Measurements from ENCODE around the gene KCNE5. TPM values are rescaled to one million over a fixed set of nuclear protein-coding genes. Genes with fewer than 3 reads are reported as not detected.
"Not testable (repeated sequence)": the region's sequence is repeated elsewhere in the genome, so short reads cannot be mapped to it uniquely, and the experiment has no call there.

KCNE5 gene
- total and polyA plus RNA-seq, 2 donors from 2014 or later, result 0.44 TPM; not detected in 1

GRCh38 chrX:109643687-109644086 is 18.7 kb upstream of the KCNE5 start:
- DNase-seq (no peak), FAIRE-seq (peak; percentile 19)
- H3K27ac ChIP-seq (ENCODE audit: low read depth in 2 of 2, low read length in 2 of 2), result no peak overlapping the region
- H3K9ac ChIP-seq (ENCODE audit: low read length in 3 of 3), result no peak overlapping the region
- no peaks in the 10 kb centered on the region for H3K27me3 ChIP-seq (ENCODE audit: control insufficient read depth, insufficient read depth, low read length)
- H3K36me3 ChIP-seq (ENCODE audit: control insufficient read depth in 2 of 3, insufficient read depth in 3 of 3, low read length in 3 of 3), result no peaks in the 10 kb centered on the region
- no peaks in the 10 kb centered on the region for H3K4me1 ChIP-seq (ENCODE audit: control insufficient read depth in 2 of 3, insufficient read depth in 2 of 3, low read depth in 1 of 3, low read length in 3 of 3)
- no peaks in the 10 kb centered on the region for H3K9me3 ChIP-seq (ENCODE audit: control insufficient read depth in 2 of 3, insufficient read depth in 1 of 3, low read length in 3 of 3)
- TF ChIP-seq, protein P1, sequence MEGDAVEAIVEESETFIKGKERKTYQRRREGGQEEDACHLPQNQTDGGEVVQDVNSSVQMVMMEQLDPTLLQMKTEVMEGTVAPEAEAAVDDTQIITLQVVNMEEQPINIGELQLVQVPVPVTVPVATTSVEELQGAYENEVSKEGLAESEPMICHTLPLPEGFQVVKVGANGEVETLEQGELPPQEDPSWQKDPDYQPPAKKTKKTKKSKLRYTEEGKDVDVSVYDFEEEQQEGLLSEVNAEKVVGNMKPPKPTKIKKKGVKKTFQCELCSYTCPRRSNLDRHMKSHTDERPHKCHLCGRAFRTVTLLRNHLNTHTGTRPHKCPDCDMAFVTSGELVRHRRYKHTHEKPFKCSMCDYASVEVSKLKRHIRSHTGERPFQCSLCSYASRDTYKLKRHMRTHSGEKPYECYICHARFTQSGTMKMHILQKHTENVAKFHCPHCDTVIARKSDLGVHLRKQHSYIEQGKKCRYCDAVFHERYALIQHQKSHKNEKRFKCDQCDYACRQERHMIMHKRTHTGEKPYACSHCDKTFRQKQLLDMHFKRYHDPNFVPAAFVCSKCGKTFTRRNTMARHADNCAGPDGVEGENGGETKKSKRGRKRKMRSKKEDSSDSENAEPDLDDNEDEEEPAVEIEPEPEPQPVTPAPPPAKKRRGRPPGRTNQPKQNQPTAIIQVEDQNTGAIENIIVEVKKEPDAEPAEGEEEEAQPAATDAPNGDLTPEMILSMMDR (IDR thresholded peaks at IDR 0.05; ENCODE audit: borderline replicate concordance, extremely low read depth, insufficient read depth), result no peak
- no peak overlapping the region for H3K4me3 ChIP-seq (ENCODE audit: low read length in 3 of 3)
- intact Hi-C loops (cut with DNase I), result no loop called here

DNA sequence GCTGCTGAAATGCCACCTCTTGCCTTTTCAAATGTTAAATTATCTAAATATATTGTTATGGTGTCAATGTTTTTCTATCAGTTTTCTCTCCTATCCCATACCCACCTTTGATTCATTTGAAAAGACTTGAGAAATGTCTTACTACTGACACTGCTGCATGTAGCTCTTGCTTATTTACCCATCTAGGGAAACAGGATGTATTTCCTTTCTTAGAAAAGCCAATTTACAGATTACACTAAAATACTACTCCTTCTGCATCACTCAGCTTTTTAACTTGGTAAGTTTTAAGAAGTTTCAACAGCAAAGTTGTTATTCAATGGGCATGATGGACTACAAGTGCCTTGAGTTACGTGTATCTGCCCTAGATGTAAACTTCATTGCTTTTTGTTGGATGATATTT is 13.2 kb upstream of the KCNE5 start:
- TF ChIP-seq, protein P1 (IDR thresholded peaks at IDR 0.05; ENCODE audit: borderline replicate concordance, extremely low read depth, insufficient read depth), result no peak
- H3K4me3 ChIP-seq (ENCODE audit: low read length in 3 of 3), result no peak overlapping the region
- H3K9me3 ChIP-seq (ENCODE audit: control insufficient read depth in 2 of 3, insufficient read depth in 1 of 3, low read length in 3 of 3), result no peaks in the 10 kb centered on the region
- H3K9ac ChIP-seq (ENCODE audit: low read length in 3 of 3), result no peak overlapping the region
- no peaks in the 10 kb centered on the region for H3K27me3 ChIP-seq (ENCODE audit: control insufficient read depth, insufficient read depth, low read length)
- no peaks in the 10 kb centered on the region for H3K36me3 ChIP-seq (ENCODE audit: control insufficient read depth in 2 of 3, insufficient read depth in 3 of 3, low read length in 3 of 3)
- no peak for DNase-seq
- no peaks in the 10 kb centered on the region for H3K4me1 ChIP-seq (ENCODE audit: control insufficient read depth in 2 of 3, insufficient read depth in 2 of 3, low read depth in 1 of 3, low read length in 3 of 3)
- H3K27ac ChIP-seq (ENCODE audit: low read depth in 2 of 2, low read length in 2 of 2), result no peak overlapping the region
- intact Hi-C loops (cut with DNase I), result no loop called here
- no peak for FAIRE-seq

DNA sequence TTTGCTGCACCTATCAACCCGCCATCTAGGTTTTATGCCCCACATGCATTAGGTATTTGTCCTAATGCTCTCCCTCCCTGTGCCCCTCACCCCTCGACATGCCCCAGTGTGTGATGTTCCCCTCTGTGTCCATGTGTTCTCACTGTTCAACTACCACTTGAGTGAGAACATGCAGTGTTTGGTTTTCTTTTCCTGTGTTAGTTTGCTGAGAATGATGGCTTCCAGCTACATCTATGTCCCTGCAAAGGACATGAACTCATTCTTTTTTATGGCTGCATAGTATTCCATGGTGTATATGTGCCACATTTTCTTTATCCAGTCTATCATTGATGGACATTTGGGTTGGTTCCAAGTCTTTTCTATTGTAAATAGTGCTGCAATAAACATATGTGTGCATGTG is 12.5 kb upstream of the KCNE5 start:
- H3K4me1 ChIP-seq (ENCODE audit: control insufficient read depth in 2 of 3, insufficient read depth in 2 of 3, low read depth in 1 of 3, low read length in 3 of 3); H3K27ac ChIP-seq (ENCODE audit: low read depth in 2 of 2, low read length in 2 of 2); H3K36me3 ChIP-seq (ENCODE audit: control insufficient read depth in 2 of 3, insufficient read depth in 3 of 3, low read length in 3 of 3); DNase-seq; FAIRE-seq; H3K4me3 ChIP-seq (ENCODE audit: low read length in 3 of 3); H3K27me3 ChIP-seq (ENCODE audit: control insufficient read depth, insufficient read depth, low read length); H3K9me3 ChIP-seq (ENCODE audit: control insufficient read depth in 2 of 3, insufficient read depth in 1 of 3, low read length in 3 of 3); H3K9ac ChIP-seq (ENCODE audit: low read length in 3 of 3); intact Hi-C loops (cut with DNase I): not testable (repeated sequence)

- no peak for FAIRE-seq
- Histone ChIP-seq H3K4me3 (ENCODE audit: low read length in 3 of 3) (no peak overlapping the region), H3K9me3 (ENCODE audit: control insufficient read depth in 2 of 3, insufficient read depth in 1 of 3, low read length in 3 of 3) (no peaks in the 10 kb centered on the region), H3K27ac (ENCODE audit: low read depth in 2 of 2, low read length in 2 of 2) (no peak overlapping the region), H3K9ac (ENCODE audit: low read length in 3 of 3) (no peak overlapping the region), H3K36me3 (ENCODE audit: control insufficient read depth in 2 of 3, insufficient read depth in 3 of 3, low read length in 3 of 3) (no peaks in the 10 kb centered on the region), H3K4me1 (ENCODE audit: control insufficient read depth in 2 of 3, insufficient read depth in 2 of 3, low read depth in 1 of 3, low read length in 3 of 3) (no peaks in the 10 kb centered on the region), H3K27me3 (ENCODE audit: control insufficient read depth, insufficient read depth, low read length) (no peaks in the 10 kb centered on the region)
- DNase-seq, result peak in 2 of 5 donors; percentile 54 to 61
- intact Hi-C loops (cut with DNase I), result no loop called here
- TF ChIP-seq, protein P1 (IDR thresholded peaks at IDR 0.05; ENCODE audit: borderline replicate concordance, extremely low read depth, insufficient read depth), result no peak
Measured at GRCh38 chrX:109635146-109635545, 10.2 kb upstream of the KCNE5 start.
